IPS-15b (cell line): Measurements from ENCODE around the gene XRCC3.

ENCODE experiments used
- H3K27me3 ChIP-seq: one replicate; pipeline ENCODE4 v1.6.1; 2013; ENCODE audit warnings: low read length; ENCODE audit not compliant: control insufficient read depth, insufficient read depth
- H3K36me3 ChIP-seq: one replicate; pipeline ENCODE4 v1.6.1; 2013; ENCODE audit warnings: low read length; ENCODE audit not compliant: control insufficient read depth, insufficient read depth
- H3K4me1 ChIP-seq: one replicate; pipeline ENCODE4 v1.6.1; 2013; ENCODE audit warnings: mild to moderate bottlenecking, low read length; ENCODE audit not compliant: control insufficient read depth, insufficient read depth
- H3K4me3 ChIP-seq: one replicate; pipeline ENCODE4 v1.5.1; 2013; ENCODE audit warnings: low read depth, low read length
- H3K9ac ChIP-seq: one replicate; pipeline ENCODE4 v1.6.1; 2013; ENCODE audit warnings: low read depth, mild to moderate bottlenecking, low read length
- H3K9me3 ChIP-seq: one replicate; pipeline ENCODE4 v1.6.1; 2013; ENCODE audit warnings: mild to moderate bottlenecking, low read length; ENCODE audit not compliant: control insufficient read depth, insufficient read depth

The XRCC3 gene

DNA sequence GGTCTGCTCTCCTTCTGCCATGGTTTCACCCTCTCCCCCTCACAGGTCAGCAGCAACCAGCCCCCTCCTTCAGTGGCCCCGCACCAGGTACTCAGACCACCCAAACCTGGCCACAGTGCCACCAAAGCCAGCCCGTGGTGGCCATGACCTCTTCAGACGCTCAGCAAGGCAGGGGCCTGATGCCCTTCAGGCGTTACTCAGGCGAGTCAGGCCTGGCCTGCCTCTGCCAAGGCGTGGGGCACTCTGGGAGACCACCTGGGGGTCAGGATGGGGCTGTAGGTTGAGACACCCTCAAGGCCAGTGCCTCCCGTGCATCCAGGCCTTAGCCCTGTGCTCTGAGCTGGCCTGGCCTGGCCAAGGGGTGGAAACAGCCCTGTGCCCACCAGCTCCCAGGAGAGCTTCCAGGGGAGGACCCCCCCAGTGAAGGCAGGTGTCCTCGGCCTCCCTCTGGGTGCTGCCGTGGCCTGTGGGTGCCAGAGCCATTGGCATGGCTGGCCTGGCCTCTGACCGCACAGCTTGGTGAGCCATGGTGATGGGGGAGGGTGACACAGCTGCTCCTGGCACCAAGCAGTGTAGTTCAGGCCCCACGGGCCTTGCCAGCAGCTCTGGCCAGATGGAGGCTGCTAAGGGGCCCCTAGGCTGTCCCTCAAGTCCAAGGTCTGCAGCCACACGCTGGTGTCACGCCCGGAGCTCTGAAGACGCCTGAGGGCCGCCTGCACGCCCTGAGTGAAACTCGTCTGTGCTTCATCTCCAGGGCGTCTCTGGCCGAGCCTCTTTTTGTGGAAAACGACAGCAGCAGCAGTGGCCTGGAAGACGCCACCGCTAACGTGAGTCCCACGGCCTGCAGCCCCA, 15.1 kb downstream of the XRCC3 start:
- Histone ChIP-seq H3K9ac (no peak overlapping the region), H3K4me1 (no peaks in the 10 kb centered on the region), H3K9me3 (no peaks in the 10 kb centered on the region), H3K36me3 (peaks cover 44% of the 10 kb centered on the region), H3K4me3 (no peak overlapping the region), H3K27me3 (no peaks in the 10 kb centered on the region)

DNA sequence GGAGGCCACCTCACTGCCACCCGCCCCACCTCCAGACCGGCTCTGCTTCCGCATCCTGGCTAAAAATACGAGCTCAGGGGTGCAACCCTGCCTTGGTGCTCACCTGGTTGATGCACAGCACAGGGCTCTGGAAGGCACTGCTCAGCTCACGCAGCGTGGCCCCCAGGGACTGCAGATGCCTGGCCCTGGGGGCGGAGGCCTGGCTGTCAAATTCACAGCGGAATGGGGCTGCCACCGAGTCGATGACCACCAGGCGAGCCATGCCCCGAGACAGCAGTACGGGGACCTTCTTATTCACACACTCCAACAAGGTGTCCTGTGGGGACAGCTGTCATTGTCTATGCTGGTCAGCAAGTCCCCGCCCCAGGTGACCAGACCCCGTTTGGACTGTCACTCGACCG, 16.0 kb downstream of the XRCC3 start:
- Histone ChIP-seq H3K36me3 (peaks cover 45% of the 10 kb centered on the region), H3K27me3 (no peaks in the 10 kb centered on the region), H3K9me3 (no peaks in the 10 kb centered on the region), H3K4me1 (no peaks in the 10 kb centered on the region), H3K4me3 (no peak overlapping the region), H3K9ac (no peak overlapping the region)

DNA sequence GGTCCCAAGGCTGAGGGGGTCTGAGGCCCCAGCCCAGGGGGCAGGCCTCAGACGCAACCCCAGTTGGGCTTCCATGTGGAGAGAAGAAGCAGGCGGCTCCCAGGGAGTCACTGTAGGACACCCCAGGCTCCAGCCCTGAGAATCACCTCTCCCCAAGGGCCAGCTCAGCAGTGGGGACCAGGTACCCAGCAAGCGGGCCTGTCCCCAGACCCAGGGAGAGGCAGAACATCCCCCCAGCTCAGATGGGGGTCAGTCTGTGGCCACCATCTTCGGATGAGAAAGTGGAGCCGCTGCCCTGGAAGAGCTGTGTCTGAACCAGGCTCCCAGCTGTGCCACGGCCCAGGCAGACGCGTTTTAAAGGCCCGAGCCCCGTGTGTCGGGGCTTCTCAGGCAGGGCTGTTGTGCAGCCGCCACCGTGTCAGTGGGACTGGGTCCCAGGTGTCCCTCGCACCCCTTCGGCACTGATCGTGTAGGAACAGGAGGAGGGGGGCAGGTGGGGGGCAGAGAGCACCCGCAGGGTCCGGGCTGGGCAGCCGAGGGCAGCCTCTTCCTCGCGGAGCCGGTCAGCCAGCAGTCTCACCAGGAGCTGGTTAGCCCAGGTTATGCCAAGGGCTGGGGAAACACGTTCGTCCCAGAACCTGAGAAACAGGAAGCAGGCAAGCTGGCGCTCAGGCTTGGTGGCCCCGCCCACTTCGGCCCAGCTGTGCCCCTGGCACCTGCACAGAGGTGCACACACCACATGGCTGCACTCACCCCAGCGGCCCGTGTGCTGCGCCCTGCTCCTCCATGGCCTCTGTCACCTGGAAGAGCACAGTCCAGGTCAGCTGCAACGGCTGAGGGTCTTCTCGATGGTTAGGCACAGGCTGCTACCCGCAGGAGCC, 16.6 kb downstream of the XRCC3 start:
- H3K27me3 ChIP-seq: no peaks in the 10 kb centered on the region
- peaks cover 44% of the 10 kb centered on the region for H3K36me3 ChIP-seq
- no peaks in the 10 kb centered on the region for H3K4me1 ChIP-seq
- no peaks in the 10 kb centered on the region for H3K9me3 ChIP-seq
- no peak overlapping the region for H3K4me3 ChIP-seq
- H3K9ac ChIP-seq: no peak overlapping the region

DNA sequence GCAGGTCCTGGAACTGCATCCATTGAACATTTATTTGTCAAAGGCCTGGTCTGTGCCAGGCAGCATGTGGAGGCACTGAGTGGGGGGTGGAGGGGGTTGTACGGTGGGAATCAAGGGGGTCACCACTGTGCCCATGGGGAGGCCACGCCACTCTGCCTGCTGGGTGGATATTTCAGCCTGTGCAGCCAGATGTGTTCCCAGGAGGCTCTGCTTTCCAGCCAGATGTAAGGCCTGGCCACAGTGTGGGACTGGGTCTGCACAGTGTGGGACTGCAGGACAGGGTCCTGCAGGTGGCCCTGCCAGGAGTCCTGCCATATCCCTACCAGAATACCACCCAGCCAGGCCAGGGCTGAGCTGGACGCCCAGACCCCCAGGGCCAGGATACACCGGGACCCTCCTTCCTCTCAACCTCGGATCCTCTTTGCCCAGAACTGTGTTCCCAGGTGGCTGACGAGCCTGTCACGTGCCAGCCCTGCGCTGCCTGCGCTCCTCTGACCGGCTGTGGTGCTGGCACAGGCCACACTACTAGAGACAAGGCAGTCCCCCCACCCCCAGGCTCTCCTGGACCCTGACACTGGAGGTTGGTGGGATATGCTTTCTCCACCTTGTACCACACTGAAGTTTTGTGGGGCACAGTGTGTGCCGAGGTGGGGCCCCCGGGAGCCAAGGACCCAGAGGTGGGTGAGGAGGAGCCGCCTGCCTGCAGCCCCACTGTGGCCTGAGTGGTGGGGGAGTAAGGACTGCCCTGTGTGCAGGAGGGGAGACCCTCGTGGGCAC, 17.5 kb downstream of the XRCC3 start:
- peaks cover 44% of the 10 kb centered on the region for H3K36me3 ChIP-seq
- H3K4me3 ChIP-seq: no peak overlapping the region
- no peaks in the 10 kb centered on the region for H3K4me1 ChIP-seq
- no peaks in the 10 kb centered on the region for H3K9me3 ChIP-seq
- H3K27me3 ChIP-seq: no peaks in the 10 kb centered on the region
- no peak overlapping the region for H3K9ac ChIP-seq

DNA sequence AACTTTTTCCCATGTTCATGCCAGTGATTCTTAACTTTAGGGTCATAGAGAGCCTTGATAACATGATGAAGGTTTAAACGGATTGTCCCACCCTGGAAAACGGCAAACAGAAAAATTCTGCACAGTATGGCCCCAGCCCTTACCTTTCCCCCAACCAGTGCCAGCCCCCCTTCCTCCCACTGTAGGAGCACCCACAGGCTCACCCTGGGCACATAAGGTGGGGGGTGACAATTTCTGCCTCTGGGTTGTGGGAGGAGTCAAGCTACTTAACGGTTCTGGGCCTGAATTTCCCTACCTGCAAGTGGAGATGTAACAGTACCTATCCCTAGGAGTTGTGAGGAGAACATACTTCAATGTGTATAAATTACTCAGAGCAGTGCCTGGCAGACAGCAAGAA, 18.0 kb downstream of the XRCC3 start:
- Histone ChIP-seq H3K4me3 (no peak overlapping the region), H3K9ac (no peak overlapping the region), H3K27me3 (no peaks in the 10 kb centered on the region), H3K36me3 (peaks cover 40% of the 10 kb centered on the region), H3K9me3 (no peaks in the 10 kb centered on the region), H3K4me1 (no peaks in the 10 kb centered on the region)

DNA sequence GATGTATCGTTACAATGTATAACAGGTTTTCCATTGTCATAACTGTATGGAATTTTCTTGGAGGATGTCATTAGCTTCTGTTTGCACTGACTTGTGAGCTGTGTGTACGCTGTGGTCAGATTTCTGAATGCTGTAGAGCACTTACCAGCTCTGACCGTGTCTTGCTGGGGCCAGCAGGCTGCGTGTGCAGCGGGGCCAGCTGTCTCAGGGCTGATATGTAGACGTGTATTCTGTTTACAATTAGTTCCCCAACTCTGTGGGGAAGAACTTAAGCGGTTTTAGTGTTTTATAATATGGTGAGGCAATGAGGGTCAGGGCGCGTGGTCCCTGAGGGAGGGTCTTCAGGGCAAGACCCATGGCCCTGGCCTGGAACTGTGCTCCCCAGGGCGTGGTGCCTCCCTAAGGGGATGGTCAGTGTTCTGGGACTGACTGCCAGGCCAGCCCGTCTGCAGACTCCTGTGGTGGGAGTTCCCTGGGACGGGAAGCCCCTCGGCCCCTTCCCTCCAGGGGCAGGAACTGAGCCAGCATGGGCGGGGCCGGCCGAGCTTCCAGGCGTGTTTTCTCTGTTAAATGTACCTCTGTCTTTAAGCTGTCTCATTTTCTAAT, 18.7 kb downstream of the XRCC3 start:
- Histone ChIP-seq H3K9me3 (no peaks in the 10 kb centered on the region), H3K9ac (no peak overlapping the region), H3K36me3 (peaks cover 38% of the 10 kb centered on the region), H3K27me3 (no peaks in the 10 kb centered on the region), H3K4me3 (no peak overlapping the region), H3K4me1 (no peaks in the 10 kb centered on the region)

DNA sequence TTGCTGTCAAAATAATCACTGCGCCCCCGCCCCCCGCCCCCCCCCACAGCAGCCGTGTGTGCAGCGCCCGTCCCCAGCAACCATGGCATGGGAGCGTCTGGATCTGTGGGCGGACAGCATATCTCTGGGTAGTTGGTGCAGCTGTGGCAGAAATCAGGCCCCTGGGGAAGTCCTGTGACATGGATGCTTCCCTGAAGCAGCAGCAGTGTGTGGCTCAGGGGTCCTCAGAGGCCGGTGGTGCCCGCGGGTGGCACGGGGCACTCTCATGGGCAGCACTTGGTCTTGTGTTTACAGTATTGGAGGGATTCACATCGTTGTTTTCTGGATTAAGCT, 19.2 kb downstream of the XRCC3 start:
- no peak overlapping the region for H3K9ac ChIP-seq
- no peaks in the 10 kb centered on the region for H3K4me1 ChIP-seq
- H3K4me3 ChIP-seq: no peak overlapping the region
- H3K27me3 ChIP-seq: no peaks in the 10 kb centered on the region
- H3K36me3 ChIP-seq: peaks cover 35% of the 10 kb centered on the region
- no peaks in the 10 kb centered on the region for H3K9me3 ChIP-seq

DNA sequence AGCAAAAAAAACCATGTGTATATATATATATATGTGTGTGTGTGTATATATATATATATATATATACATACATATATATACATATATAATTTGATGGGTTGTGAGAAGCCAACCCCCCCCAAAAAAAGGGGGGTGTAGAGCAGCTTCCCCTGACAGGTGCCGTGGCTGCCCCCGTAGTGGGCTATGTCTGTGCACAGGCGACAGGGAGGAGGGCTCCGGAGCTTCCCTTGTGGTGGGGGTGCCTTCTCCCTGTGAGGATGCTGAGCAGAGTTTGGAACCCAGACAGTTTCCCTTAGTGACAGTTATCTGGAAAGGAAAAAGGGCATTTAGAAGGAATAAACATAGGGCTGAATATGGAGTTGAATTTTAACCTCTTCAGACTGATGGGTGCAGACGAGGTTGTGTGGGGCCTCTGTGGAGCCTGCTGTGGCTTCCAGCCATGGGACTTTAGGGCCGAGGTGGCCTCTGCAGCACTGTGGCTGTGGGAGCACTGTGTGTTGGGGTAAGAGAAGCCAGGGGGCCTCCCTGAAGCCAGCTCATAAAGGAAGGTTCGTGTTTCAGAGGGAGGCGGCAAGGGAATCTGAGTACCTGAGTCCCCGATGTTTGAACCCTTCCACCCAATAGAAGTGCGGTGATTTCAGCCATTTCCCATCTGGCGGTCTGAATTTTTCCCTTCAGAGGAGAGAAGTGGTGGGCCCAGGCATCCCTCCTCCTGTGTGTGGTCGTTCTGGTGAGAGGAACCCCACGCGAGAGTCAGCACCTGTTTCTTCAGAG, 19.8 kb downstream of the XRCC3 start:
- Histone ChIP-seq H3K9ac (no peak overlapping the region), H3K27me3 (no peaks in the 10 kb centered on the region), H3K9me3 (no peaks in the 10 kb centered on the region), H3K4me3 (no peak overlapping the region), H3K4me1 (no peaks in the 10 kb centered on the region), H3K36me3 (peaks cover 32% of the 10 kb centered on the region)

DNA sequence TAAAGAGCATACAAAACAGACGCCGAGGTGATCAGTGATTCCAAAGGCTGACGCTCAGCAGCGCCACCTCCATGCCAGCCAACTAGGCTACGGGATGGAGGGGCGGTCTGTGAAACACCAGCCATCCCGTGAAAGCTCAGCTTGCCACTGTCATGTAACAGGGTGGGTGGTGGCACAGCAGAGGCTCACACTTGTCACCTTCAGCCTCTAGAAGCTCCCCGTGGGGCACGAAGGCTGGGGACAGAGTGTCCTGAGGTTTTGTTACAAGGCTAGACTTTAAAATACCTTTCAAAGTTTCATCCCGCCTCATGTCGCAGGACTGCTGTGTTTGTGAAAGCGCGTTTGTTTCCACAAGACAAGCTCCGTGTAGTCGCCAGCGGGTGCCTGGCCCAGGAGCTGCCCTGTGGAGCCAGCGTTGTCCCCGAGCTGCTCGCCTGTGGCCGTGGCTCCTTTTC, 20.7 kb downstream of the XRCC3 start:
- Histone ChIP-seq H3K9me3 (no peaks in the 10 kb centered on the region), H3K4me1 (no peaks in the 10 kb centered on the region), H3K36me3 (peaks cover 28% of the 10 kb centered on the region), H3K4me3 (no peak overlapping the region), H3K27me3 (no peaks in the 10 kb centered on the region), H3K9ac (no peak overlapping the region)

DNA sequence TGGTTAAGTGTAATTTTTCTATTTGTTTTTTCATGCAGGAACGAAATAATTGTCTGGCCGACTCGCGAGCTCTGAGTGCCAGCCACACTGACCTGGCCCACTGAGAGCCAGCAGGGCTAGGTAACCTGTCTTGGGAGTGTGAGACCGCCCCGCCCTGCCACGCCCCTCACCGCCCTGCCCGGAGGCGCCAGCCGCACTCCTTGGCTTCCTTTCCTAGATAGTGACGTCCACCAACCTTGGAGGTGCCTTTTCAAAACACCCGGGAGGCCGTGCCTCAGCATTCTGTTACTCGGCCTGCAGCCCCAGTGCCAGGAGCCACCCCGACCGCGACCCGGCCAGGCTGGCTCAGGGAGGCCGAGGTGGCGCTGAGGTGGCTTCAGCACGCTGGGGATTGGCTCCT, 21.7 kb downstream of the XRCC3 start:
- peaks cover 24% of the 10 kb centered on the region for H3K36me3 ChIP-seq

DNA sequence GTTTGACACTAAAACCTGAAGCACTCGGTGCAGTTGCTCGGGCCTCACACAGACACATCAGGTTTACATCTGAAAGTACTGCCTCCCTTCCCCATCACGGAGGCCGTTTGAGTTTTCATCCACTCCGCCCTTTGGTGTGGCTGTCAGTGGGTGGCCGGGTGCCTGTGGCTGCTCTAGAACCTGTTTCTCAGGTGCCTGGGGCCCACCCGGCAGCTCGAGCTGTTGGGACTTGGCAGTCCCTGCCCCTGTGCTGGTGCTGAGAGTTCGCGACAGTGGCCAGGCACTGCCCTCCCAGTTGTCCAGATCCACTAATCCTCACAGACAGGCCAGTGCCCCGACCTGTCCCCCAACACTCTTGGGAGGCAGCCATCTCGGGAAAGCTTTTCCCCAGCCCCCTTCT, 22.4 kb downstream of the XRCC3 start:
- H3K9ac ChIP-seq: no peak overlapping the region
- H3K9me3 ChIP-seq: no peaks in the 10 kb centered on the region
- H3K27me3 ChIP-seq: no peaks in the 10 kb centered on the region
- H3K4me3 ChIP-seq: no peak overlapping the region
- no peaks in the 10 kb centered on the region for H3K4me1 ChIP-seq
- peaks cover 18% of the 10 kb centered on the region for H3K36me3 ChIP-seq

More for the DNA sequence above, 21.7 kb downstream of the XRCC3 start:
- Histone ChIP-seq H3K4me3 (no peak overlapping the region), H3K27me3 (no peaks in the 10 kb centered on the region), H3K4me1 (no peaks in the 10 kb centered on the region), H3K9ac (no peak overlapping the region), H3K9me3 (no peaks in the 10 kb centered on the region)
